Transverse colon (tissue), 4 donors: ENCODE measurements around the gene SMAD3. TPM values are rescaled to one million over a fixed set of nuclear protein-coding genes. Genes with fewer than 3 reads are reported as not detected.

Experiments used
- DNase-seq: peaks from one replicate; pipeline ENCODE4 v3.0.0-alpha.2; 2019
- H3K27ac ChIP-seq, 4 donors: fragments of 200-600 bp; sonication (generic); 2 replicates each; pipeline ENCODE4 v1.5.1; 2016 to 2018; ENCODE audit warnings: inconsistent platforms in 4 of 4
- H3K27me3 ChIP-seq: fragments of 200-600 bp; sonication (generic); 2 replicates; pipeline ENCODE4 v1.5.1; 2017; ENCODE audit warnings: inconsistent platforms
- H3K36me3 ChIP-seq, 4 donors: fragments of 200-600 bp; sonication (generic); 2 replicates each; pipeline ENCODE4 v1.5.1; 2017 to 2019; ENCODE audit warnings: inconsistent platforms in 4 of 4
- H3K4me1 ChIP-seq, 4 donors: fragments of 200-600 bp; sonication (generic); 2 replicates each; pipeline ENCODE4 v1.5.1; 2017 to 2020; ENCODE audit warnings: inconsistent platforms in 4 of 4
- H3K4me3 ChIP-seq, 4 donors: fragments of 200-600 bp; sonication (generic); 1 replicate in 1 of 4; 2 replicates in 3 of 4; pipeline versions ENCODE4 v1.5.1 to v1.6.1; 2017 to 2019; ENCODE audit warnings: inconsistent platforms in 4 of 4
- H3K9me3 ChIP-seq, 2 donors: fragments of 200-600 bp; sonication (generic); 2 replicates each; pipeline ENCODE4 v1.5.1; 2017 to 2019; ENCODE audit warnings: inconsistent platforms in 2 of 2
- EP300 ChIP-seq: sonication (generic); formaldehyde crosslinking; IDR thresholded peaks from one replicate; pipeline ENCODE4 v1.6.1; 2017; ENCODE audit warnings: antibody characterized with exemption, low read depth
- POLR2A ChIP-seq: fragments of 450-650 bp; IDR thresholded peaks from one replicate; pipeline ENCODE4 v1.6.1; 2016; ENCODE audit warnings: antibody characterized with exemption, mild to moderate bottlenecking, moderate library complexity
- POLR2AphosphoS5 ChIP-seq, 3 donors: sonication (generic); formaldehyde crosslinking; IDR thresholded peaks; one replicate each; pipeline ENCODE4 v1.6.1; 2016; ENCODE audit warnings: antibody characterized with exemption in 3 of 3
- WGBS, 2 donors: methylation state at CpG; one replicate each; pipeline ENCODE4 v1.1.5; 2018; ENCODE audit warnings: low coverage in 1 of 2; 5-methylcytosine and 5-hydroxymethylcytosine counted together
- in situ Hi-C, 4 donors: fragments of 200-750 bp; cut with MboI; loops; one replicate each; pipeline versions ENCODE4 v1.15.0 to v1.15.1; 2017; ENCODE audit warnings: low sequenced_read_pairs in 3 of 4, low pct_ligation_motif_present in 1 of 4, low pct_unique_long_range_greater_than_20kb in 1 of 4
- intact Hi-C: fragments of 100-400 bp; cut with DNase I; formaldehyde crosslinking; loops from one replicate; pipeline ENCODE4 v1.15.1; 2023; ENCODE audit warnings: low total_unique reads
- total RNA-seq, 4 donors: library from RNA; depleted of rRNA; stranded (reverse); fragments of >200 nt; gene quantifications; one replicate each; pipeline ENCODE4 v1.1.0, GENCODE V29; 2016
- TF ChIP-seq, protein P1 (sequence below), 5 experiments: fragments of 200-600 bp in 3 of 5; fragments of 450-650 bp in 2 of 5; sonication (generic) in 3 of 5; IDR thresholded peaks; 1 replicate in 2 of 5; 2 replicates in 3 of 5; pipeline ENCODE4 v1.5.1; 2016 to 2017; ENCODE audit warnings: antibody characterized with exemption in 5 of 5, inconsistent platforms in 3 of 5, mild to moderate bottlenecking in 2 of 5, moderate library complexity in 1 of 5

SMAD3 gene
- total RNA-seq, 4 donors from 2014 or later: 30.9 to 65.1 (median 57.0) TPM

DNA sequence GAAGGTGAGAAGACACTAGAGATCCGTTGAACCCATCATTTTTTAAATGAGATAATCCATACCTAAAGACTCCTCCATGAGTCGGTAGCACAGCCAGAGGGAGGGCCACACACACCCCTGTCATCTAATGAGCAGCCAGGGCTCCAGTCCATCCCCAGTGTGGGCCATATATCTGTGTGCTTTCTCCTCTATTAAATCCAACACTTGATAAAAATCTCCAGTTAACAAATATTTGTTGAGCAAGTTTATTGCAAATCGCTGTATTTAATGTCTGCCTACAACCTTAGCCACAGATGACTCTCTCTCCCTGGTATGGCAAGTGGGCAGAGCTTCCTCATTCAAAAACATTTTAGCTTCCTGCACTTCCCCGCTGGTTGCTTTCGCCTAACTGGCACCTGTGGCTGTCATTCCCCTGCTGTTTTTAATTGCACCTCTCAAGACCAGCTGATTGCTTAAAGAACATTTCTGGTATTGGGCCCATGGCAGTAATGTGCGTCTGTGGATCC is 82.8 kb downstream of the SMAD3 start:
- intact Hi-C loops: no loop called here
- DNase-seq: no peak
- Histone ChIP-seq H3K4me3 (no peak overlapping the region), H3K9me3 (no peaks in the 10 kb centered on the region), H3K4me1 (peaks cover 58 to 76% (median 65%) of the 10 kb centered on the region in 4 donors), H3K36me3 (no peaks in the 10 kb centered on the region), H3K27ac (peak overlapping the region; percentile 86 to 89 (median 87)), H3K27me3 (no peaks in the 10 kb centered on the region)
- in situ Hi-C loops: no loop called here
- TF ChIP-seq, protein P1, sequence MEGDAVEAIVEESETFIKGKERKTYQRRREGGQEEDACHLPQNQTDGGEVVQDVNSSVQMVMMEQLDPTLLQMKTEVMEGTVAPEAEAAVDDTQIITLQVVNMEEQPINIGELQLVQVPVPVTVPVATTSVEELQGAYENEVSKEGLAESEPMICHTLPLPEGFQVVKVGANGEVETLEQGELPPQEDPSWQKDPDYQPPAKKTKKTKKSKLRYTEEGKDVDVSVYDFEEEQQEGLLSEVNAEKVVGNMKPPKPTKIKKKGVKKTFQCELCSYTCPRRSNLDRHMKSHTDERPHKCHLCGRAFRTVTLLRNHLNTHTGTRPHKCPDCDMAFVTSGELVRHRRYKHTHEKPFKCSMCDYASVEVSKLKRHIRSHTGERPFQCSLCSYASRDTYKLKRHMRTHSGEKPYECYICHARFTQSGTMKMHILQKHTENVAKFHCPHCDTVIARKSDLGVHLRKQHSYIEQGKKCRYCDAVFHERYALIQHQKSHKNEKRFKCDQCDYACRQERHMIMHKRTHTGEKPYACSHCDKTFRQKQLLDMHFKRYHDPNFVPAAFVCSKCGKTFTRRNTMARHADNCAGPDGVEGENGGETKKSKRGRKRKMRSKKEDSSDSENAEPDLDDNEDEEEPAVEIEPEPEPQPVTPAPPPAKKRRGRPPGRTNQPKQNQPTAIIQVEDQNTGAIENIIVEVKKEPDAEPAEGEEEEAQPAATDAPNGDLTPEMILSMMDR (IDR thresholded peaks at IDR 0.05): no peak
- TF ChIP-seq POLR2A: no peak
- TF ChIP-seq EP300: no peak
- no peak for TF ChIP-seq POLR2AphosphoS5 (IDR thresholded peaks at IDR 0.05)
- WGBS, 2 donors: 32 to 48% methylated on average over 4 to 6 of the region's 6 CpGs

DNA sequence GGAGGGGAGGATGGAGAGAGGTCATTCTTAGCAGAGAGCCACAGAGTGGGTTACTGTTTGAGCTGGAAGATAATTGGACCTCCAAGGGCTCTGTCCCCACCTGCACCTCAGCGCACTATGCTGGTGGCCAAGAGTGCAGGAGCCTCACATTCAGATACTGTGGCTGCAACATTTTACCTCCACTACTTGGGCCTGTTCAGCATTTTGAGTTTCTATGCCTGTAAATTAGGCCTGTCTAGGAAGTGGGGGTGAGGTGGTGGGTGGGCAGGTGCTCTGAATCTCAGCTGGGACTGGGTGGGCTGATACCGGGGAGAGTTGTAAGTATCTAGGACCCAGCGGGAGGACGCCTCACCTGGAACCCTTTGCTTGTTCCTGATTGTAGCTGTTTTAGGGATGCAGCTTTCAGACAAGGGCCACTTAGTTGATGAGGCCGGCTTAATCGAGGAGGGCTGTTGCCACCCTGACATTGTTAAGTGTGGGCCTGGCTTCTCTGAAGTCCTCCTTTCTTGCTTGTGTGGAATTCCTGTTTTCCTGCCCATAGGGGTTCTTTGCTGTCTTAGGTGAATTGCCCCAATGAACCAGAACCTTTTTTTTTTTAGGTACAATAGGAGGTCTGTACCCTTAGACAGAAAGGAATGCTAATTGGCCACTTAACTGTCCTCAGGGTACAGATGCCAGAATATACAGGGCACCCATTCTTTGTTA is 83.8 kb downstream of the SMAD3 start:
- no peaks in the 10 kb centered on the region for H3K27me3 ChIP-seq
- intact Hi-C loops: no loop called here
- DNase-seq: no peak

DNA sequence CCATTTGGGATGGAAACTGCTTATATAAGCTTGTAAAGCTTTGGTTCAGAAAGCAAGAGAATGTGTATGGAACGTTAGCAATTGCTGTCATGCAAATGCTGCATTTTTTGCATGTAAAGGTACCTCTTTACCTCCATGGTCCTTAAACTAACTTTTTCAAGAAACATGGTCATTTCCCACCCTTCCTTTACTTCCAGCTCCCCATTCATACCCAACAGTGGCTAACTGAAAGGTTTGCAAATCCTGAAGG is 84.3 kb downstream of the SMAD3 start:
- Histone ChIP-seq H3K36me3 (no peaks in the 10 kb centered on the region), H3K4me3 (no peak overlapping the region), H3K9me3 (no peaks in the 10 kb centered on the region), H3K27me3 (no peaks in the 10 kb centered on the region), H3K4me1 (peaks cover 47 to 63% (median 56%) of the 10 kb centered on the region in 4 donors), H3K27ac (peak overlapping the region; percentile 86 to 89 (median 87))
- in situ Hi-C loops (no loop called here), intact Hi-C loops (no loop called here)
- no peak for DNase-seq
- TF ChIP-seq POLR2AphosphoS5 (IDR thresholded peaks at IDR 0.05) (no peak), EP300 (no peak), POLR2A (no peak)
- TF ChIP-seq, protein P1 (IDR thresholded peaks at IDR 0.05): no peak
- 65 to 67% methylated on average over 1 of the region's 1 CpG for WGBS, 2 donors

More for the DNA sequence above, 83.8 kb downstream of the SMAD3 start:
- 86% methylated on average over 6 of the region's 6 CpGs; no CpG with 5 or more reads in 1 of the 2 donors for WGBS, 2 donors
- Histone ChIP-seq H3K36me3 (no peaks in the 10 kb centered on the region), H3K4me1 (peaks cover 52 to 67% (median 60%) of the 10 kb centered on the region in 4 donors), H3K27ac (peak overlapping the region; percentile 86 to 89 (median 87)), H3K9me3 (no peaks in the 10 kb centered on the region), H3K4me3 (no peak overlapping the region)
- TF ChIP-seq, protein P1 (IDR thresholded peaks at IDR 0.05): no peak
- TF ChIP-seq EP300 (no peak), POLR2A (no peak), POLR2AphosphoS5 (IDR thresholded peaks at IDR 0.05) (no peak)
- in situ Hi-C loops: no loop called here

DNA sequence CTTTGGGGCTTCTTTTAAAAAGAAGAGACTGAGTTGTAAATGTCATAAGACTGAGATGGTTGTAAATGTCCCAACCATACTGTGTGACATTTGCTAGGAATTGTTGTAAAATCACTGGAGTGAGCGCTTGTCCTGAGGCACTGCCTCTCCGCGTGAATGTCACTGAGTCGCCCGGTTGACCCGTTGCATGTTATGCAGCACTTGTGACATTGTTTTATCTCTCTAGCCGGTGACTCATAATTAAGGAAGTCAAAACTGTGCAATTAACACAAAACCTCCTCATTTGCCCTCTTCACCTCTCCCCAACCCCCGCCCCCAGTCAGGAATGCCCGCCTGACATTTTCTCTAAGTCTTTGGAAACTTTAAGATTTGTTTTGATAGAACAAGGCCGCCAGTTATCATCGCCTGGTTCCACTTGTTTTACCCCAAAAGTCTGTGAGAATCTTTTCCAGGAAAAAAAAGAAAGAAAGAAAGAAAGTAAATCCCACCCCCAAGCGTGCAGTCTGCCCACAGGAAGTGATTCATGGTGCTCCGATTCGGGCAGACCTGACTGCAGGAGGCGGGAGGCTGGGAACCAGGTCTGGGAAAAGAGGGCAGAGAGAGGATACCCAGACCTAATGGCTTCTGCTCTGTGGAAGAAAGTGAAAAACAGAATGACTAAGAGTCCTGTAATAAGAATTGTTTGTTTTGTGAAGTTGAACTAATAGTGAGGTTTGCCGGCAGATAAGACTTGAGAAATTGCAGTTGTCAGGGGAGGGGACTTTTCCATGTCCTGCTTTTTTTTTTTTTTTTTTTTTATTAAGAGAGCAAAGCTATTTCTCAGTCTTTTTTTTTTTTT is 84.8 kb downstream of the SMAD3 start:
- TF ChIP-seq, protein P1 (IDR thresholded peaks at IDR 0.05): no peak
- TF ChIP-seq POLR2AphosphoS5 (IDR thresholded peaks at IDR 0.05): peak in 1 of 3 donors; percentile 33
- Histone ChIP-seq H3K27me3 (no peaks in the 10 kb centered on the region), H3K4me3 (no peak overlapping the region), H3K9me3 (no peaks in the 10 kb centered on the region), H3K27ac (peak overlapping the region; percentile 86 to 89 (median 87)), H3K36me3 (no peaks in the 10 kb centered on the region), H3K4me1 (peaks cover 45 to 57% (median 51%) of the 10 kb centered on the region in 4 donors)
- in situ Hi-C loops (no loop called here), intact Hi-C loops (no loop called here)
- 49 to 57% methylated on average over 5 to 16 of the region's 16 CpGs for WGBS, 2 donors
- peak; percentile 47 for DNase-seq
